HepG2 (cell line): Measurements from ENCODE around the gene ASPHD1. TPM values are rescaled to one million over a fixed set of nuclear protein-coding genes. Genes with fewer than 3 reads are reported as not detected.

ENCODE experiments used
- CBX5 ChIP-seq: sonication (generic); formaldehyde crosslinking; IDR thresholded peaks from 2 replicates; pipeline ENCODE4 v1.4.0; 2020; ENCODE audit warnings: missing genetic modification reagents, borderline replicate concordance
- EHMT2 ChIP-seq: fragments of 200-600 bp; sonication (generic); IDR thresholded peaks from 2 replicates; pipeline ENCODE4 v1.7.0; 2017; ENCODE audit warnings: antibody characterized with exemption, low read depth, low read length, borderline replicate concordance
- FOSL2 ChIP-seq: sonication (generic); formaldehyde crosslinking; IDR thresholded peaks from 2 replicates; pipeline ENCODE4 v1.4.0; 2020; ENCODE audit warnings: missing genetic modification reagents
- FOXP1 ChIP-seq, 2 experiments: fragments of 450-650 bp in 1 of 2; IDR thresholded peaks; 2 replicates each; pipeline ENCODE4 v1.6.1; 2017 to 2018; ENCODE audit warnings: antibody characterized with exemption in 1 of 2
- HDAC2 ChIP-seq: sonication (generic); formaldehyde crosslinking; IDR thresholded peaks from 2 replicates; pipeline ENCODE4 v1.4.0; 2020; ENCODE audit warnings: missing genetic modification reagents
- HNRNPL ChIP-seq: fragments of 200-400 bp; formaldehyde crosslinking; IDR thresholded peaks from 2 replicates; pipeline ENCODE4 v1.6.1; 2017; ENCODE audit warnings: mild to moderate bottlenecking, low read depth, low read length
- IRX3 ChIP-seq: sonication (generic); formaldehyde crosslinking; IDR thresholded peaks from 2 replicates; pipeline ENCODE4 v1.8.1; 2023; ENCODE audit warnings: mild to moderate bottlenecking, low read depth, missing genetic modification reagents, borderline replicate concordance
- NAIF1 ChIP-seq: sonication (generic); formaldehyde crosslinking; IDR thresholded peaks from 2 replicates; pipeline ENCODE4 v1.5.0; 2020; ENCODE audit warnings: mild to moderate bottlenecking, missing genetic modification reagents, borderline replicate concordance
- NFE2L1 ChIP-seq: sonication (generic); formaldehyde crosslinking; IDR thresholded peaks from 2 replicates; pipeline ENCODE4 v1.4.0; 2020; ENCODE audit warnings: missing genetic modification reagents, mild to moderate bottlenecking, borderline replicate concordance
- NRL ChIP-seq: sonication (generic); formaldehyde crosslinking; IDR thresholded peaks from 2 replicates; pipeline ENCODE4 v1.5.0; 2020; ENCODE audit warnings: missing genetic modification reagents, mild to moderate bottlenecking, moderate library complexity, borderline replicate concordance
- PHF20 ChIP-seq: sonication (generic); formaldehyde crosslinking; IDR thresholded peaks from 2 replicates; pipeline ENCODE4 v1.5.0; 2020; ENCODE audit warnings: mild to moderate bottlenecking, missing genetic modification reagents
- POLR2AphosphoS2 ChIP-seq: IDR thresholded peaks from 2 replicates; pipeline ENCODE4 v1.6.1; 2011; ENCODE audit warnings: low read depth, low read length, improper control_type of control experiment
- RNF2 ChIP-seq: fragments of 450-650 bp; conservative IDR thresholded peaks from 2 replicates; pipeline ENCODE4 v1.6.1; 2016; ENCODE audit warnings: low read depth
- ZBTB21 ChIP-seq: sonication (generic); formaldehyde crosslinking; IDR thresholded peaks from 2 replicates; pipeline ENCODE4 v1.4.0; 2020; ENCODE audit warnings: missing genetic modification reagents
- ZEB1 ChIP-seq: IDR thresholded peaks from 2 replicates; pipeline ENCODE4 v1.6.1; 2012; ENCODE audit warnings: mild to moderate bottlenecking, low read depth, inconsistent platforms; ENCODE audit not compliant: insufficient replicate concordance
- ZNF326 ChIP-seq: sonication (generic); formaldehyde crosslinking; IDR thresholded peaks from 2 replicates; pipeline ENCODE4 v1.4.0; 2020; ENCODE audit warnings: missing genetic modification reagents, borderline replicate concordance
- ZNF589 ChIP-seq: sonication (generic); formaldehyde crosslinking; conservative IDR thresholded peaks from 2 replicates; pipeline ENCODE4 v1.8.0; 2022; ENCODE audit warnings: mild to moderate bottlenecking, moderate library complexity, missing genetic modification reagents
- ZNF598 ChIP-seq: sonication (generic); formaldehyde crosslinking; IDR thresholded peaks from 2 replicates; pipeline ENCODE4 v1.5.1; 2020; ENCODE audit warnings: mild to moderate bottlenecking, missing genetic modification reagents, borderline replicate concordance
- ZNF614 ChIP-seq: IDR thresholded peaks from 2 replicates; pipeline ENCODE4 v1.6.1; 2018; ENCODE audit warnings: missing biosample characterization, missing genetic modification reagents, inconsistent platforms, borderline replicate concordance
- ZNF644 ChIP-seq: IDR thresholded peaks from 2 replicates; pipeline ENCODE4 v1.6.1; 2016; ENCODE audit warnings: low read depth
- ZSCAN30 ChIP-seq: sonication (generic); formaldehyde crosslinking; IDR thresholded peaks from 2 replicates; pipeline ENCODE4 v1.5.0; 2020; ENCODE audit warnings: mild to moderate bottlenecking, missing genetic modification reagents
- polyA plus RNA-seq, 8 experiments: library from polyadenylated mRNA; depleted of rRNA in 3 of 8; stranded (reverse) in 7 of 8; unstranded in 1 of 8; fragments of >200 nt; fragmentation: Illumina TruSeq in 4 of 8; extraction: Trizol in 4 of 8; gene quantifications; 2 replicates each; pipeline versions ENCODE4 v1.2.1 to v1.2.3, GENCODE V29; 2011 to 2016; ENCODE audit warnings: low read depth in 4 of 8, missing spikeins in 1 of 8, mixed read lengths in 1 of 8; ENCODE audit not compliant: insufficient read depth in 1 of 8
- total RNA-seq, 5 experiments: library from RNA; depleted of rRNA; stranded (reverse); fragments of >200 nt; fragmentation: Illumina TruSeq; extraction: Trizol; gene quantifications; 2 replicates each; pipeline ENCODE4 v1.2.3, GENCODE V29; 2016; ENCODE audit warnings: low read depth in 1 of 5
- TF ChIP-seq, protein P1 (sequence below): sonication (generic); formaldehyde crosslinking; IDR thresholded peaks from 2 replicates; pipeline ENCODE4 v1.8.1; 2023; ENCODE audit warnings: mild to moderate bottlenecking, moderate library complexity, missing genetic modification reagents
- TF ChIP-seq, protein P2 (sequence below): sonication (generic); formaldehyde crosslinking; IDR thresholded peaks from 2 replicates; pipeline ENCODE4 v1.4.0; 2020; ENCODE audit warnings: mild to moderate bottlenecking, missing genetic modification reagents
- TF ChIP-seq, protein P3 (sequence below): IDR thresholded peaks from 2 replicates; pipeline ENCODE4 v1.6.1; 2016; ENCODE audit warnings: mild to moderate bottlenecking
- TF ChIP-seq, protein P4 (sequence below): sonication (generic); formaldehyde crosslinking; IDR thresholded peaks from 2 replicates; pipeline ENCODE4 v1.4.0; 2020; ENCODE audit warnings: missing genetic modification reagents, mild to moderate bottlenecking, borderline replicate concordance
- TF ChIP-seq, protein P5 (sequence below): sonication (generic); formaldehyde crosslinking; IDR thresholded peaks from 2 replicates; pipeline ENCODE4 v1.4.0; 2020; ENCODE audit warnings: mild to moderate bottlenecking, missing genetic modification reagents

Gene ASPHD1
- total and polyA plus RNA-seq, 2 of the 13 experiments (the other 11 are each of a cell fraction or from before 2014, with no cell fraction given): 13.1 to 19.7 TPM

DNA sequence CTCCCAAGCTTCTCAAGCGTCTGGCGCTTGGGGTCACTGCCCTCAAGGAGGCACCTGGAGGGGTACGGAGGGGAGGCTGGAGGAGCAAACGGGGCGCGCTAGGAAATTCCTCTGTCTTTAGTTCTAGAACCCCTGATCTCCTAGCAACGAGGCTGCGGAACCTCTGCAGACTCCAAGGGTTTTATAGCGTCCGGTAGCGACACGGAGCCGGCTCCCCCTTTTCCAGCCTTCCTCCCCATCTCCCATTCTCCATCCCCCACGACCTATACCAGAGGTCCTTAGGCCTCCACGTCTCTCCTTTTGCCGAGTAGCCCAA, 36.7 kb upstream of the ASPHD1 start (continued):
- no peak; the same call in 1 of the 2 replicates for TF ChIP-seq EHMT2
- TF ChIP-seq NFE2L1 (CRISPR knock-in tag): no peak
- TF ChIP-seq RNF2: no peak
- TF ChIP-seq PHF20: no peak
- no peak for TF ChIP-seq FOXP1 (IDR thresholded peaks at IDR 0.05)
- no peak for TF ChIP-seq FOXP1 (CRISPR knock-in tag; IDR thresholded peaks at IDR 0.05)
- TF ChIP-seq NRL: no peak
- peak; percentile 26; the same call in 1 of the 2 replicates for TF ChIP-seq ZNF589 (CRISPR knock-in tag)
- TF ChIP-seq, protein P1, sequence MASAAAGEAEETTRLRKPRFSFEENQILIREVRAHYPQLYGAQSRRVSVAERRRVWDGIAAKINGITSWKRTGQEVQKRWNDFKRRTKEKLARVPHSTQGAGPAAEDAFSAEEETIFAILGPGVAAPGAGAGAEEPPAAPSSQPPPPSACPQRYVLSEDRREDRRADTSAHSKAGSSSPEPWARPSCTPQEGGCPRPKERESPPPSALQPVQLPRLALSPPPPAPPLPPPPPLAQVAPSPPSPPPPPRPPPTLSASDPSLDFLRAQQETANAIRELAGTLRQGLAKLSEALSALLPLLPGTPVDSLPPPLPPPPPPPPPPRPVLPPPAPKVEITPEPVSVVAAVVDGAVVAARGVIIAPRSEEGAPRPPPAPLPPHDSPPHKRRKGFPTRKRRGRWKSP (CRISPR knock-in tag): no peak
- no peak for TF ChIP-seq ZNF644
- no peak for TF ChIP-seq HNRNPL
- TF ChIP-seq ZSCAN30 (CRISPR knock-in tag): no peak
- TF ChIP-seq IRX3 (CRISPR knock-in tag): 0 out of 2 replicates have a peak, but pooled peaks have one; percentile 5
- no peak for TF ChIP-seq ZBTB21 (CRISPR knock-in tag)
- TF ChIP-seq NAIF1 (CRISPR knock-in tag): no peak
- TF ChIP-seq, protein P2, sequence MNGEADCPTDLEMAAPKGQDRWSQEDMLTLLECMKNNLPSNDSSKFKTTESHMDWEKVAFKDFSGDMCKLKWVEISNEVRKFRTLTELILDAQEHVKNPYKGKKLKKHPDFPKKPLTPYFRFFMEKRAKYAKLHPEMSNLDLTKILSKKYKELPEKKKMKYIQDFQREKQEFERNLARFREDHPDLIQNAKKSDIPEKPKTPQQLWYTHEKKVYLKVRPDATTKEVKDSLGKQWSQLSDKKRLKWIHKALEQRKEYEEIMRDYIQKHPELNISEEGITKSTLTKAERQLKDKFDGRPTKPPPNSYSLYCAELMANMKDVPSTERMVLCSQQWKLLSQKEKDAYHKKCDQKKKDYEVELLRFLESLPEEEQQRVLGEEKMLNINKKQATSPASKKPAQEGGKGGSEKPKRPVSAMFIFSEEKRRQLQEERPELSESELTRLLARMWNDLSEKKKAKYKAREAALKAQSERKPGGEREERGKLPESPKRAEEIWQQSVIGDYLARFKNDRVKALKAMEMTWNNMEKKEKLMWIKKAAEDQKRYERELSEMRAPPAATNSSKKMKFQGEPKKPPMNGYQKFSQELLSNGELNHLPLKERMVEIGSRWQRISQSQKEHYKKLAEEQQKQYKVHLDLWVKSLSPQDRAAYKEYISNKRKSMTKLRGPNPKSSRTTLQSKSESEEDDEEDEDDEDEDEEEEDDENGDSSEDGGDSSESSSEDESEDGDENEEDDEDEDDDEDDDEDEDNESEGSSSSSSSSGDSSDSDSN: no peak
- TF ChIP-seq, protein P3, sequence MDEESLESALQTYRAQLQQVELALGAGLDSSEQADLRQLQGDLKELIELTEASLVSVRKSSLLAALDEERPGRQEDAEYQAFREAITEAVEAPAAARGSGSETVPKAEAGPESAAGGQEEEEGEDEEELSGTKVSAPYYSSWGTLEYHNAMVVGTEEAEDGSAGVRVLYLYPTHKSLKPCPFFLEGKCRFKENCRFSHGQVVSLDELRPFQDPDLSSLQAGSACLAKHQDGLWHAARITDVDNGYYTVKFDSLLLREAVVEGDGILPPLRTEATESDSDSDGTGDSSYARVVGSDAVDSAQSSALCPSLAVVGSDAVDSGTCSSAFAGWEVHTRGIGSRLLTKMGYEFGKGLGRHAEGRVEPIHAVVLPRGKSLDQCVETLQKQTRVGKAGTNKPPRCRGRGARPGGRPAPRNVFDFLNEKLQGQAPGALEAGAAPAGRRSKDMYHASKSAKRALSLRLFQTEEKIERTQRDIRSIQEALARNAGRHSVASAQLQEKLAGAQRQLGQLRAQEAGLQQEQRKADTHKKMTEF (CRISPR knock-in tag): no peak; the same call in 1 of the 2 replicates
- TF ChIP-seq, protein P4, sequence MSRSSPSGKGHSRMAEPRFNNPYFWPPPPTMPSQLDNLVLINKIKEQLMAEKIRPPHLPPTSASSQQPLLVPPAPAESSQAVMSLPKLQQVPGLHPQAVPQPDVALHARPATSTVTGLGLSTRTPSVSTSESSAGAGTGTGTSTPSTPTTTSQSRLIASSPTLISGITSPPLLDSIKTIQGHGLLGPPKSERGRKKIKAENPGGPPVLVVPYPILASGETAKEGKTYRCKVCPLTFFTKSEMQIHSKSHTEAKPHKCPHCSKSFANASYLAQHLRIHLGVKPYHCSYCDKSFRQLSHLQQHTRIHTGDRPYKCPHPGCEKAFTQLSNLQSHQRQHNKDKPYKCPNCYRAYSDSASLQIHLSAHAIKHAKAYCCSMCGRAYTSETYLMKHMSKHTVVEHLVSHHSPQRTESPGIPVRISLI: no peak
- TF ChIP-seq, protein P5, sequence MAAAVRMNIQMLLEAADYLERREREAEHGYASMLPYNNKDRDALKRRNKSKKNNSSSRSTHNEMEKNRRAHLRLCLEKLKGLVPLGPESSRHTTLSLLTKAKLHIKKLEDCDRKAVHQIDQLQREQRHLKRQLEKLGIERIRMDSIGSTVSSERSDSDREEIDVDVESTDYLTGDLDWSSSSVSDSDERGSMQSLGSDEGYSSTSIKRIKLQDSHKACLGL (CRISPR knock-in tag): no peak
- no peak for TF ChIP-seq ZNF614 (CRISPR knock-in tag)
- TF ChIP-seq CBX5 (CRISPR knock-in tag): no peak
- no peak for TF ChIP-seq ZNF326 (CRISPR knock-in tag)
- 0 out of 2 replicates have a peak, but pooled peaks have one; percentile 25 for TF ChIP-seq ZNF598
- no peak for TF ChIP-seq POLR2AphosphoS2
- TF ChIP-seq HDAC2 (CRISPR knock-in tag): 0 out of 2 replicates have a peak, but pooled peaks have one; percentile 7
- peak; percentile 16 for TF ChIP-seq ZEB1
- TF ChIP-seq FOSL2 (CRISPR knock-in tag): no peak
